Loucy (cell line): Measurements from ENCODE around the gene SYT7.

Experiments used
- H2AFZ ChIP-seq: fragments of 200-600 bp; sonication (generic); 2 replicates; pipeline ENCODE4 v1.6.0; 2016; ENCODE audit warnings: antibody characterized with exemption, mild to moderate bottlenecking, low read length, moderate library complexity
- H3F3A ChIP-seq: fragments of 200-600 bp; 2 replicates; pipeline ENCODE4 v1.6.0; 2016; ENCODE audit warnings: antibody characterized with exemption, low read depth, mild to moderate bottlenecking
- H3K27me3 ChIP-seq: fragments of 200-600 bp; sonication (generic); 2 replicates; pipeline ENCODE4 v1.6.1; 2014; ENCODE audit warnings: low read length, mild to moderate bottlenecking; ENCODE audit not compliant: insufficient read depth, poor library complexity, severe bottlenecking
- H3K36me3 ChIP-seq: fragments of 200-600 bp; sonication (generic); 2 replicates; pipeline ENCODE4 v1.6.1; 2016; ENCODE audit warnings: low read length; ENCODE audit not compliant: insufficient read depth
- H3K4me1 ChIP-seq: fragments of 200-600 bp; sonication (generic); 2 replicates; pipeline ENCODE4 v1.5.1; 2014; ENCODE audit warnings: low read length, mild to moderate bottlenecking; ENCODE audit not compliant: insufficient read depth, poor library complexity, severe bottlenecking
- H3K4me2 ChIP-seq: fragments of 200-600 bp; sonication (generic); 2 replicates; pipeline ENCODE4 v1.6.0; 2014; ENCODE audit warnings: antibody characterized with exemption, low read length, low read depth, mild to moderate bottlenecking; ENCODE audit not compliant: poor library complexity, severe bottlenecking
- H3K4me3 ChIP-seq: fragments of 200-600 bp; sonication (generic); 2 replicates; pipeline ENCODE4 v1.5.1; 2014; ENCODE audit warnings: low read length, mild to moderate bottlenecking, mixed read lengths; ENCODE audit not compliant: poor library complexity, severe bottlenecking
- H3K79me2 ChIP-seq: fragments of 200-600 bp; sonication (generic); 2 replicates; pipeline ENCODE4 v1.6.1; 2014; ENCODE audit warnings: low read length; ENCODE audit not compliant: insufficient read depth
- H3K9ac ChIP-seq: fragments of 200-600 bp; sonication (generic); 2 replicates; pipeline ENCODE4 v1.6.0; 2014; ENCODE audit warnings: mild to moderate bottlenecking, low read depth, low read length, moderate library complexity; ENCODE audit not compliant: poor library complexity, severe bottlenecking
- H3K9me2 ChIP-seq: fragments of 200-600 bp; sonication (generic); replicated peaks from 2 replicates; pipeline ENCODE4 v1.6.1; 2016; ENCODE audit warnings: low read depth, low read length, mixed read lengths
- H3K9me3 ChIP-seq: fragments of 200-600 bp; sonication (generic); 2 replicates; pipeline ENCODE4 v1.6.1; 2014; ENCODE audit warnings: mild to moderate bottlenecking, antibody characterized with exemption, low read length, low read depth; ENCODE audit not compliant: insufficient read depth
- H4K20me1 ChIP-seq: fragments of 200-600 bp; sonication (generic); 2 replicates; pipeline ENCODE4 v1.6.0; 2014; ENCODE audit warnings: antibody characterized with exemption, low read length, mild to moderate bottlenecking; ENCODE audit not compliant: insufficient read depth, poor library complexity, severe bottlenecking
- EZH2phosphoT487 ChIP-seq: fragments of 200-600 bp; IDR thresholded peaks from 2 replicates; pipeline ENCODE4 v1.6.1; 2018; ENCODE audit warnings: antibody characterized with exemption, mild to moderate bottlenecking, moderate library complexity, borderline replicate concordance
- TF ChIP-seq, protein P1 (sequence below): fragments of 200-600 bp; sonication (generic); conservative IDR thresholded peaks from 2 replicates; pipeline ENCODE4 v1.5.1; 2014; ENCODE audit warnings: mild to moderate bottlenecking, antibody characterized with exemption, low read length

The SYT7 gene

DNA sequence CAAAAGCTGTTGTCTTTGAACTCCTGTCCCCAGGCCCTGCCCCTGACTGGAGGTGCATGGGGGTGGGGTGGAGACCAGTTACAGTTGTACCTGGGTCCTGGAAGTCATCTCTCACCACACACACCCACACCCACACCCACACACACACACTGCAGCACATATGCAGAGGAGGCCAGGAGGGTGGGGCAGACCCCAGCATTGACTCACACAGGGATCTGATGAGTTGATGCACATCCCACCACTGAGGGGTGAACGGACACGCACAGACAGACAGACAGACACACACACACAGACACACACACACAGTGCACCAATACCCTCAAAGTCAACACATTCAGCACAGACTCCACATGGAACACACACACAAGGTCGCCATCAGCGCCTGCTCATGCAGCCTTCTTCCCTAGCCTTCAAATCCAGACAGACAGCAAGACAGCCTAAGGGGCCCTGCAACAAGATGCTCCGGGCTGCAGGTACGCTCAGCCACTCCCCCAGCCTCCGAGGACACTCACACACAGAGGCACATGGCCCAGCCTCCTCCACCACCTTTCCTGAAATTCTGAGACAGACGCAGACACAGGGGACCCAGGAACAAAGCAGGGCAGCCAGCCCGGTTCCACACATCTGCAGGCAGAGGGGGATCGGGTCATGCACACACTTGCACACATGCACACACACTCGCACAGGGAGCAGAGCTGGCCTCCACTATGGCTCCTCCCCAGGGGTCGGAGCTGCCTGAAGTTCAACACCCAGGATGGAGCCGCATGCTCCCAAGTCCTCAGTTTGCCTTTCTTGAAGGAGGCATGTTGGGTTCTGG lies 26.5 kb downstream of the SYT7 start:
- Histone ChIP-seq H3K9me2 (no peaks in the 10 kb centered on the region), H3K27me3 (no peaks in the 10 kb centered on the region), H2AFZ (no peak overlapping the region), H4K20me1 (no peaks in the 10 kb centered on the region), H3F3A (no peaks in the 10 kb centered on the region), H3K36me3 (no peaks in the 10 kb centered on the region), H3K4me3 (no peak overlapping the region), H3K9ac (no peak overlapping the region), H3K9me3 (no peaks in the 10 kb centered on the region), H3K4me2 (no peak overlapping the region), H3K79me2 (no peaks in the 10 kb centered on the region), H3K4me1 (no peaks in the 10 kb centered on the region)
- no peak for TF ChIP-seq EZH2phosphoT487
- TF ChIP-seq, protein P1, sequence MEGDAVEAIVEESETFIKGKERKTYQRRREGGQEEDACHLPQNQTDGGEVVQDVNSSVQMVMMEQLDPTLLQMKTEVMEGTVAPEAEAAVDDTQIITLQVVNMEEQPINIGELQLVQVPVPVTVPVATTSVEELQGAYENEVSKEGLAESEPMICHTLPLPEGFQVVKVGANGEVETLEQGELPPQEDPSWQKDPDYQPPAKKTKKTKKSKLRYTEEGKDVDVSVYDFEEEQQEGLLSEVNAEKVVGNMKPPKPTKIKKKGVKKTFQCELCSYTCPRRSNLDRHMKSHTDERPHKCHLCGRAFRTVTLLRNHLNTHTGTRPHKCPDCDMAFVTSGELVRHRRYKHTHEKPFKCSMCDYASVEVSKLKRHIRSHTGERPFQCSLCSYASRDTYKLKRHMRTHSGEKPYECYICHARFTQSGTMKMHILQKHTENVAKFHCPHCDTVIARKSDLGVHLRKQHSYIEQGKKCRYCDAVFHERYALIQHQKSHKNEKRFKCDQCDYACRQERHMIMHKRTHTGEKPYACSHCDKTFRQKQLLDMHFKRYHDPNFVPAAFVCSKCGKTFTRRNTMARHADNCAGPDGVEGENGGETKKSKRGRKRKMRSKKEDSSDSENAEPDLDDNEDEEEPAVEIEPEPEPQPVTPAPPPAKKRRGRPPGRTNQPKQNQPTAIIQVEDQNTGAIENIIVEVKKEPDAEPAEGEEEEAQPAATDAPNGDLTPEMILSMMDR: no peak

DNA sequence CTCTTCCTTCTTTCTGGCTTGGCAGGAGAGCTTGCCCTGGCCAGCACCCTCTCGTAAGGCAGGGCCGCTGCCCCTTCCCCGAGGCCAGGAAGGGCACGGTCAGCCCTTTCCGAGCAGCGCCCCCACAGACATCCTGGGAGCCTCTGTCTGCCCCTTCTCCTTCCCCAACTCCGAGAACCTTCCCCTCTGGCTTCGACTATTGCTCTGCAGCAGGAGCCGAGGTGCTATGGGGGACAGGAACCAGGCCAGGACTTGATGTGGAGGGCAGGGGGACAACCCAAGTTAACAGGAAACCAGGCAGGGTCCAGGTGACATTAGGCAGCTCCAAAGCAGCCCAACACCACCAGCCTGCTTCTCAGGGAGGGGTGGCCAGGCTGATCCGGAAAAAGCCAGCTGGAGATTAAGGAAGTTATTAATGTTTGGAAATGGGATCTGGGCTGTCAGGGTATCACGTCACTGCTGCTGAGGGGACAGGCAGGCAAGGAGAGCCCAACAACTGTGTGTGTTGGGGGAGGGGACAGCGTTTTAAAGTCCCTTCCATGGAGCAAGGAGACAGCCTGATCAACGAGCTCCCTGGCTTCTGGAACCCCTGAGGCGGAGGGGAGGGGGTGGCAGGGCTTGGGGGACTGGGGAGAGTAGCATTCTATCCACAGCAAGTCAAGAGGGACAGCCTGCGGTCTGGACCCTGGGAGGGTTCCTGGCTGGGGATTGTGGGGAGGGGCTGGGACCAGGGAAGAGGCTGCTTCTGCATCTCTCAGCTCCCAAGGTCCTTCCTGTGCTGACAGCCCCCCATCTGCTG lies 27.3 kb downstream of the SYT7 start:
- Histone ChIP-seq H3K4me1 (no peaks in the 10 kb centered on the region), H3F3A (no peaks in the 10 kb centered on the region), H3K36me3 (no peaks in the 10 kb centered on the region), H3K9ac (no peak overlapping the region), H3K9me2 (no peaks in the 10 kb centered on the region), H3K4me2 (no peak overlapping the region), H3K4me3 (no peak overlapping the region), H3K9me3 (no peaks in the 10 kb centered on the region), H2AFZ (no peak overlapping the region), H3K27me3 (no peaks in the 10 kb centered on the region), H4K20me1 (no peaks in the 10 kb centered on the region), H3K79me2 (no peaks in the 10 kb centered on the region)
- TF ChIP-seq, protein P1: no peak
- no peak for TF ChIP-seq EZH2phosphoT487

DNA sequence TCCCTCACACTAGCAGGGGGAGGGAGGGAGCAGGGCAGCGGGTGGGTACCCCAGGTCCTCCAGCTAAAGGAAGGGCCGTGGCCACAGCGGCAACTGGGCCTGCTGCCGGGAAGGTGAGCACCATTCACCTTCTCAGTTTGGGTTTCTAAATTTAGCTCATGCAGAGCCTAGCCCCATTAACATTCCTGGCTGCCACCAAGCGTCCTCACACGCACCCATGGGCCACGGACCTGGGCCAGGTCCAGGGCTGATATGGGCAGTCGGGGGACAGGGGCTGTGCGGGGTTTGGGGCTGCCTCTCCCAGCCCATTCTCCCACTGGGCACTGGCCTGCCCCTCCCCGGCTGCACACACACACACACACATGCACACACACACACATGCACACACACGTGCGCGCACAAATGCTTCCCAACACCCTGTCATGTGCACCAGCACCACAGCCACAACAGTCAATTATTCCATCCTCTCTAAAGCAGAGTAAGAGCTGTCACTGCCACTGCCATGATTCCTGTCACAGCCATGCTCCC lies 28.7 kb downstream of the SYT7 start:
- Histone ChIP-seq H3F3A (no peaks in the 10 kb centered on the region), H3K4me2 (no peak overlapping the region), H3K36me3 (no peaks in the 10 kb centered on the region), H3K4me3 (no peak overlapping the region), H3K9me3 (no peaks in the 10 kb centered on the region), H3K79me2 (no peaks in the 10 kb centered on the region), H2AFZ (no peak overlapping the region), H3K9ac (no peak overlapping the region), H3K27me3 (no peaks in the 10 kb centered on the region), H3K9me2 (no peaks in the 10 kb centered on the region), H4K20me1 (no peaks in the 10 kb centered on the region), H3K4me1 (no peaks in the 10 kb centered on the region)
- no peak for TF ChIP-seq EZH2phosphoT487
- TF ChIP-seq, protein P1: no peak
